Measurements from ENCODE around the gene SNX24. TPM values are rescaled to one million over a fixed set of nuclear protein-coding genes. Genes with fewer than 3 reads are reported as not detected.

SNX24 gene
- total RNA-seq, 1 donor from 2014 or later, result 13.6 TPM

GRCh38 chr5:122941737-122942136 is 96.3 kb downstream of the SNX24 start:
- H3K36me3 Mint-ChIP-seq, result peaks cover 15% of the 10 kb centered on the region
- no peak overlapping the region for H3K27ac Mint-ChIP-seq
- no peak overlapping the region for H3K4me3 Mint-ChIP-seq
- DNase-seq (ENCODE audit: extremely low spot score, unreplicated experiment), result no peak
- H3K9me3 Mint-ChIP-seq, result peaks cover 8% of the 10 kb centered on the region
- no peaks in the 10 kb centered on the region for H3K27me3 Mint-ChIP-seq
- TF ChIP-seq, protein P1, sequence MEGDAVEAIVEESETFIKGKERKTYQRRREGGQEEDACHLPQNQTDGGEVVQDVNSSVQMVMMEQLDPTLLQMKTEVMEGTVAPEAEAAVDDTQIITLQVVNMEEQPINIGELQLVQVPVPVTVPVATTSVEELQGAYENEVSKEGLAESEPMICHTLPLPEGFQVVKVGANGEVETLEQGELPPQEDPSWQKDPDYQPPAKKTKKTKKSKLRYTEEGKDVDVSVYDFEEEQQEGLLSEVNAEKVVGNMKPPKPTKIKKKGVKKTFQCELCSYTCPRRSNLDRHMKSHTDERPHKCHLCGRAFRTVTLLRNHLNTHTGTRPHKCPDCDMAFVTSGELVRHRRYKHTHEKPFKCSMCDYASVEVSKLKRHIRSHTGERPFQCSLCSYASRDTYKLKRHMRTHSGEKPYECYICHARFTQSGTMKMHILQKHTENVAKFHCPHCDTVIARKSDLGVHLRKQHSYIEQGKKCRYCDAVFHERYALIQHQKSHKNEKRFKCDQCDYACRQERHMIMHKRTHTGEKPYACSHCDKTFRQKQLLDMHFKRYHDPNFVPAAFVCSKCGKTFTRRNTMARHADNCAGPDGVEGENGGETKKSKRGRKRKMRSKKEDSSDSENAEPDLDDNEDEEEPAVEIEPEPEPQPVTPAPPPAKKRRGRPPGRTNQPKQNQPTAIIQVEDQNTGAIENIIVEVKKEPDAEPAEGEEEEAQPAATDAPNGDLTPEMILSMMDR (conservative IDR thresholded peaks at IDR 0.05), result no peak
- peaks cover 18% of the 10 kb centered on the region for H3K4me1 Mint-ChIP-seq (ENCODE audit: unreplicated experiment)

DNA sequence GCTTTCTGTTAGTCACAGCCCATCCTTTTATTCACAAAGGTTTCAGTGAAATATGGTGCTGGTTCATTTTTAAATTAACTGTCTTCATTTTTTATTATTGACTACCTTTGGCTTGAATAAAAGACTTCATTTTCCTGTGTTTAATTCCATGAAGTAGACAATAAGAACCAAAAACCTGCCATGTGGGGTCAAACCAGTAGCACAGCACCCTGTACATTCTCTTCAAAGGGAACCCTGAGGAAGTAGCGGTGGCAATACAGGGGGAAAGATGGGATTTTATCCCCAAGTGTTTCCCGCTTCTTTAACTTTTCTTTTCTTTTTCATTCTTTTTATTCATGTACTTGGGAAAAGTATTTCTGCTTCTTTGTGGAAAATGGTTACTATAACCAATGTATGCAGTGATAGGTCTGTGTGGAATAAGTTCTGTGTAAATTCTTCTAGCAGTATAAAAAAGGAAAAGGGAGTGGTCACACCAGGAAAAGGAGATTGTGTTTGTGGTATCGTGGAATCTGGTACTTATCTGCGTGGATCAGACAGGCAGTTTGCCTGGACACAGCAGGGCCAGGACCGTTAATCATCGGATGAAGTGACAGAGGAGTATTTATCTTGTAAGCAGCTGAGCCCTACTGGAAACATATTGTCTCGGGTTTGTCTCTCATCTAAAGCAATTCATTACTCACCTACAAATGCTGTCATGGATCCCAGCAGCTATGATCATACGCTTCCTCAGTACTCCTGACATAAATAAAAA is 96.9 kb downstream of the SNX24 start:
- no peak for DNase-seq (ENCODE audit: extremely low spot score, unreplicated experiment)
- peak overlapping the region; percentile 9 for H3K4me3 Mint-ChIP-seq
- no peaks in the 10 kb centered on the region for H3K27me3 Mint-ChIP-seq
- no peak overlapping the region for H3K27ac Mint-ChIP-seq
- H3K4me1 Mint-ChIP-seq (ENCODE audit: unreplicated experiment), result peaks cover 16% of the 10 kb centered on the region
- H3K9me3 Mint-ChIP-seq, result peaks cover 8% of the 10 kb centered on the region
- peaks cover 15% of the 10 kb centered on the region for H3K36me3 Mint-ChIP-seq
- TF ChIP-seq, protein P1 (conservative IDR thresholded peaks at IDR 0.05), result no peak

DNA sequence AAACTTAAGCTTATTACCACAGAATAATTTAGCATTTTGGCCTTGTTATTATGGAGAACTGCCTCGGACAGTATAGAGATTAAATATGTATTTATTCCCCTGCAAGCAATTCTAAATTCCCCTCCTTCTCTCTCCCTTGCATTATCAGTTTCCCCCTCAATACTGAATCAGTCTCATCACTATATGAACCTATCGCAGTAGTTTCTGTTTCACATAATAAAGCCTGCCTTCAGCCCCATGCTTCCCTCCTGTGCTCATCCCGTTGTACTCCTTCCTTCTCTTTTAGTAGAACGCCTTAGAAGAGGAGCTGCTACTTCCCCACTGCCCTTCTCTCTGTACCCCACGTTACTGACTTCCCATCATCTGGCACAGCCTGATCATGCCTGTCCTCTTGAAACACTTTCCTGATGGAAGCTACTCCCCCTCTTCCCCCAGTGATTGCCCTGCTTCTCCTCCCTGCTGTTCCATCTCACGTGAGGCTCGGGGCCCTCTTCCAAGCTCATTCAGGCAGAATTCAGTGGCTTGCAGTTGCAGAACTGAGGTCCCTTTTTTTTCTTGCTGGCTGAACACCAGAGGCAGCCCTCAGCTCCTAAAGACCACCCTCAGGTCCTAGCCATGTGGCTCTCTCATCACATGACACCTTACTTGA is 97.8 kb downstream of the SNX24 start:
- no peaks in the 10 kb centered on the region for H3K27me3 Mint-ChIP-seq
- H3K36me3 Mint-ChIP-seq, result peaks cover 15% of the 10 kb centered on the region
- peaks cover 8% of the 10 kb centered on the region for H3K9me3 Mint-ChIP-seq
- peaks cover 22% of the 10 kb centered on the region for H3K4me1 Mint-ChIP-seq (ENCODE audit: unreplicated experiment)
- DNase-seq (ENCODE audit: extremely low spot score, unreplicated experiment), result no peak
- H3K4me3 Mint-ChIP-seq, result peak overlapping the region; percentile 6
- TF ChIP-seq, protein P1 (conservative IDR thresholded peaks at IDR 0.05), result no peak
- no peak overlapping the region for H3K27ac Mint-ChIP-seq

GRCh38 chr5:122944051-122944450 is 98.6 kb downstream of the SNX24 start:
- TF ChIP-seq, protein P1 (conservative IDR thresholded peaks at IDR 0.05), result no peak
- H3K4me1 Mint-ChIP-seq (ENCODE audit: unreplicated experiment), result peaks cover 22% of the 10 kb centered on the region
- DNase-seq (ENCODE audit: extremely low spot score, unreplicated experiment), result no peak
- peaks cover 15% of the 10 kb centered on the region for H3K36me3 Mint-ChIP-seq
- no peaks in the 10 kb centered on the region for H3K27me3 Mint-ChIP-seq
- H3K4me3 Mint-ChIP-seq, result no peak overlapping the region
- no peak overlapping the region for H3K27ac Mint-ChIP-seq
- peaks cover 8% of the 10 kb centered on the region for H3K9me3 Mint-ChIP-seq

- H3K27me3 Mint-ChIP-seq, result no peaks in the 10 kb centered on the region
- TF ChIP-seq, protein P1 (conservative IDR thresholded peaks at IDR 0.05), result no peak
- no peaks in the 10 kb centered on the region for H3K9me3 Mint-ChIP-seq
- H3K27ac Mint-ChIP-seq, result no peak overlapping the region
- DNase-seq (ENCODE audit: extremely low spot score, unreplicated experiment), result no peak
- H3K4me1 Mint-ChIP-seq (ENCODE audit: unreplicated experiment), result peaks cover 19% of the 10 kb centered on the region
- H3K4me3 Mint-ChIP-seq, result no peak overlapping the region
- peaks cover 6% of the 10 kb centered on the region for H3K36me3 Mint-ChIP-seq
Measured at GRCh38 chr5:122947372-122947771, 102.0 kb downstream of the SNX24 start.

Measured in type B pancreatic cell (in vitro differentiated cells).